Measurements from ENCODE around the gene DCAF10. TPM values are rescaled to one million over a fixed set of nuclear protein-coding genes. Genes with fewer than 3 reads are reported as not detected.
"Not testable (repeated sequence)": the region's sequence is repeated elsewhere in the genome, so short reads cannot be mapped to it uniquely, and the experiment has no call there.

Gene DCAF10
- total RNA-seq, 1 experiment from 2014 or later: 11.8 TPM

GRCh38 chr9:37801959-37802711 lies 1.5 kb downstream of the DCAF10 start:
- intact Hi-C loops (cut with micrococcal nuclease): no loop called here
- TF ChIP-seq CTCF (conservative IDR thresholded peaks at IDR 0.05; ENCODE audit: low read depth, low read length) (no peak), EZH2phosphoT487 (IDR thresholded peaks at IDR 0.05; ENCODE audit: borderline replicate concordance, low read length) (no peak), EZH2 (IDR thresholded peaks at IDR 0.05; ENCODE audit: low read length, unreplicated experiment) (no peak)
- Histone ChIP-seq H3K36me3 (ENCODE audit: low read depth, low read length) (no peaks in the 10 kb centered on the region), H3K4me1 (ENCODE audit: insufficient read depth, low read length) (peaks cover 3% of the 10 kb centered on the region; the same call in 1 of the 2 replicates), H4K20me1 (ENCODE audit: low read length) (peaks cover 15% of the 10 kb centered on the region), H3K4me2 (ENCODE audit: low read length) (peak overlapping the region; percentile 83), H2AFZ (ENCODE audit: low read length) (no peak overlapping the region), H3K9me2 (replicated peaks; ENCODE audit: low read length) (no peaks in the 10 kb centered on the region), H3K9me3 (ENCODE audit: low read length) (no peaks in the 10 kb centered on the region), H3K4me3 (ENCODE audit: low read length) (peak overlapping the region; percentile 93), H3K27ac (ENCODE audit: low read length) (no peak overlapping the region), H3K79me2 (ENCODE audit: low read length) (peaks cover 59% of the 10 kb centered on the region), H3F3A (ENCODE audit: low read length, unreplicated experiment) (no peaks in the 10 kb centered on the region), H3K9ac (ENCODE audit: low read length) (peak overlapping the region; percentile 87), H3K27me3 (ENCODE audit: low read length) (no peaks in the 10 kb centered on the region)
- no peak for ATAC-seq
- BruUV-seq (replicated peaks): TSS peak; percentile 62
- peak; percentile 6 for DNase-seq
- POLR2A ChIA-PET (ENCODE audit: unreplicated experiment): no interaction called here
- CTCF ChIA-PET: no interaction called here

GRCh38 chr9:37806271-37806670 lies 5.7 kb downstream of the DCAF10 start:
- peaks cover 15% of the 10 kb centered on the region for H4K20me1 ChIP-seq (ENCODE audit: low read length)
- intact Hi-C loops (cut with micrococcal nuclease): no loop called here
- no peak for ATAC-seq

GRCh38 chr9:37809676-37810075 lies 9.1 kb downstream of the DCAF10 start:
- H3K4me3 ChIP-seq (ENCODE audit: low read length); POLR2A ChIA-PET (ENCODE audit: unreplicated experiment); H3K9me2 ChIP-seq (replicated peaks; ENCODE audit: low read length); H2AFZ ChIP-seq (ENCODE audit: low read length); CTCF ChIA-PET; H3K4me2 ChIP-seq (ENCODE audit: low read length); DNase-seq; H3K27me3 ChIP-seq (ENCODE audit: low read length); H3K9ac ChIP-seq (ENCODE audit: low read length); H3K9me3 ChIP-seq (ENCODE audit: low read length); intact Hi-C loops (cut with micrococcal nuclease); H3F3A ChIP-seq (ENCODE audit: low read length, unreplicated experiment); H3K4me1 ChIP-seq (ENCODE audit: insufficient read depth, low read length); H3K27ac ChIP-seq (ENCODE audit: low read length); H4K20me1 ChIP-seq (ENCODE audit: low read length); H3K36me3 ChIP-seq (ENCODE audit: low read depth, low read length); ATAC-seq; BruUV-seq (replicated peaks): not testable (repeated sequence)
- H3K79me2 ChIP-seq (ENCODE audit: low read length): peaks cover 34% of the 10 kb centered on the region

More at GRCh38 chr9:37806271-37806670, 5.7 kb downstream of the DCAF10 start:
- POLR2A ChIA-PET (ENCODE audit: unreplicated experiment): no interaction called here
- no peak overlapping the region for H2AFZ ChIP-seq (ENCODE audit: low read length)
- CTCF ChIA-PET: no interaction called here
- H3K79me2 ChIP-seq (ENCODE audit: low read length): peaks cover 69% of the 10 kb centered on the region
- H3K27ac ChIP-seq (ENCODE audit: low read length): no peak overlapping the region
- H3K9me2 ChIP-seq (replicated peaks; ENCODE audit: low read length): no peaks in the 10 kb centered on the region
- H3K9me3 ChIP-seq (ENCODE audit: low read length): no peaks in the 10 kb centered on the region
- BruUV-seq (replicated peaks): no TSS peak
- H3K4me1 ChIP-seq (ENCODE audit: insufficient read depth, low read length): no peaks in the 10 kb centered on the region
- H3K4me2 ChIP-seq (ENCODE audit: low read length): no peak overlapping the region
- H3F3A ChIP-seq (ENCODE audit: low read length, unreplicated experiment): no peaks in the 10 kb centered on the region
- H3K27me3 ChIP-seq (ENCODE audit: low read length): no peaks in the 10 kb centered on the region
- TF ChIP-seq EZH2phosphoT487 (IDR thresholded peaks at IDR 0.05; ENCODE audit: borderline replicate concordance, low read length) (no peak), EZH2 (IDR thresholded peaks at IDR 0.05; ENCODE audit: low read length, unreplicated experiment) (no peak), CTCF (conservative IDR thresholded peaks at IDR 0.05; ENCODE audit: low read depth, low read length) (no peak)
- no peak overlapping the region for H3K9ac ChIP-seq (ENCODE audit: low read length)
- no peaks in the 10 kb centered on the region for H3K36me3 ChIP-seq (ENCODE audit: low read depth, low read length)
- no peak overlapping the region for H3K4me3 ChIP-seq (ENCODE audit: low read length)
- no peak for DNase-seq
